ENCODE measurements around the gene ACTR3.

The ACTR3 gene

DNA sequence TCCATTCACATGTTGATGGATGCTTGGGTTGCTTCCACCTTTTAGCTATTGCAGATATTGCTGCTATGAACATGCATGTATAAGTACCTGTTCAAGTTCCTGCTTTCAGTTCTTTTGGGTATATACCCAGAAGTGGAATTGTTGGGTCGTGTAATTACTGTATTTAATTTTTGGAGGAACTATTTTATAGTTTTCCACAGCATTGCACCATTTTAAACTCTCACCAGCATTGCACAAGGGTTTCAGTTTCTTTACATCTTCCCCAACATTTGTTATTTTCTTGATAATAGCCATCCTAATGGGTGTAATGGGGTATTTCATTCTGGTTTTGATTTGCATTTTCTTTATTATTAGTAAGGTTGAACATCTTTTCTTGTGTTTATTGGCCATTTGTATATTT lies 16.0 kb downstream of the ACTR3 start:
- CTCF ChIA-PET = no interaction called here
- H3K4me1 ChIP-seq (ENCODE audit: control extremely low read depth in 1 of 4, control insufficient read depth in 4 of 4, insufficient read depth in 4 of 4, low read length in 3 of 4) = peaks cover 12 to 30% (median 15%) of the 10 kb centered on the region in 4 experiments

DNA sequence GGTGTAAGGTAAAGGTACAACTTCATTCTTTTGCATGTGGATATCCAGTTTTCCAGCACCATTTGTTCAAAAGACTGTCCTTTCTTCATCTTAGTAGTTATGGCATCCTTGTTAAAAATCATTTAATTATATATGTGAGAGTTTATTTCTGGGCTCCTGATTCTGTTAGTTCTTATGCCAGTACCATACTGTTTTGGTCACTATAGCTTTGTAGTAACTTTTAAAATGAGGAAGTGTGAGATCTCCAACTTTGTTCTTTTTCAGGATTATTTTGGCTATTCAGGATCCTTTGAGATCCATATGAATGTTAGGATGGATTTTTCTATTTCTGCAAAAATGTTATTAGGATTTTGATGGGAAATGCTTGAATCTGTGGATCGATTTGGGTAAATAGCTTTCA lies 16.8 kb downstream of the ACTR3 start:
- no peak overlapping the region for H3K4me3 ChIP-seq (ENCODE audit: control insufficient read depth in 1 of 7, extremely low read depth in 1 of 7, insufficient read depth in 4 of 7, low read depth in 2 of 7, low read length in 6 of 7)
- H3K36me3 ChIP-seq (ENCODE audit: control insufficient read depth in 4 of 4, insufficient read depth in 4 of 4, low read length in 3 of 4) = peaks cover 0 to 11% (median 3%) of the 10 kb centered on the region in 4 experiments
- H3K27me3 ChIP-seq (replicated peaks in 2 of 5; ENCODE audit: control insufficient read depth in 4 of 5, insufficient read depth in 5 of 5, low read length in 4 of 5) = no peaks in the 10 kb centered on the region
- ChIA-PET POLR2A (no interaction called here), CTCF (no interaction called here)
- no peak overlapping the region for H3K27ac ChIP-seq (ENCODE audit: insufficient read depth in 1 of 2, low read depth in 1 of 2, low read length in 2 of 2, poor library complexity in 1 of 2, severe bottlenecking in 2 of 2)
- H3K9me3 ChIP-seq (ENCODE audit: control extremely low read depth in 1 of 5, control insufficient read depth in 4 of 5, insufficient read depth in 2 of 5, low read depth in 1 of 5, low read length in 4 of 5) = peaks cover 0 to 7% (median 0%) of the 10 kb centered on the region in 5 experiments
- WGBS (ENCODE audit: insufficient coverage) = no CpG with 5 or more reads among the region's 1 CpG
- H3K4me1 ChIP-seq (ENCODE audit: control extremely low read depth in 1 of 4, control insufficient read depth in 4 of 4, insufficient read depth in 4 of 4, low read length in 3 of 4) = peaks cover 10 to 25% (median 15%) of the 10 kb centered on the region in 4 experiments
- no peak for DNase-seq

More for the DNA sequence above, 16.0 kb downstream of the ACTR3 start:
- POLR2A ChIA-PET = no interaction called here
- H3K4me3 ChIP-seq (ENCODE audit: control insufficient read depth in 1 of 7, extremely low read depth in 1 of 7, insufficient read depth in 4 of 7, low read depth in 2 of 7, low read length in 6 of 7) = no peak overlapping the region
- no peak overlapping the region for H3K27ac ChIP-seq (ENCODE audit: insufficient read depth in 1 of 2, low read depth in 1 of 2, low read length in 2 of 2, poor library complexity in 1 of 2, severe bottlenecking in 2 of 2)
- WGBS (ENCODE audit: insufficient coverage) = no CpG with 5 or more reads among the region's 1 CpG
- peaks cover 0 to 11% (median 3%) of the 10 kb centered on the region in 4 experiments for H3K36me3 ChIP-seq (ENCODE audit: control insufficient read depth in 4 of 4, insufficient read depth in 4 of 4, low read length in 3 of 4)
- H3K27me3 ChIP-seq (replicated peaks in 2 of 5; ENCODE audit: control insufficient read depth in 4 of 5, insufficient read depth in 5 of 5, low read length in 4 of 5) = no peaks in the 10 kb centered on the region
- H3K9me3 ChIP-seq (ENCODE audit: control extremely low read depth in 1 of 5, control insufficient read depth in 4 of 5, insufficient read depth in 2 of 5, low read depth in 1 of 5, low read length in 4 of 5) = peaks cover 0 to 7% (median 0%) of the 10 kb centered on the region in 5 experiments
- no peak for DNase-seq

DNA sequence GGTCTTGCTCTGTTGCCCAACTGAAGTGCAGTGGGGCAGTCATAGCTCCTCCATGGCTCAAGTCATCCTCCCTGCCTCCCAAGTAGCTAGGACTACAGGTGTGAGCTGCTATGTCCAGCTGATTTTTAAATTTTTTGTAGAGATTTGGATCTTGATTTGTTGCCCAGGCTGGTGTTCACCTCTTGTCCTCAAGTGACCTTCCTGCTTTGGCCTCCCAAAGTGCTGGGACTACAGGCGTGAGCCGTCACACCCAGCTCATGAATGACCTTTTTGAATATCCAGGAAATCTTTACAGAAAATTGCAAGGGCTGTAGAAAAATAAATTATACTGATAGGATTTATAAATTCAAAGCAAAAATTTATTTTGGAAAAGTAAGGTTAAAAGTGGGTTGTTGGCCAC lies 17.4 kb downstream of the ACTR3 start:
- Histone ChIP-seq H3K4me3 (ENCODE audit: control insufficient read depth in 1 of 7, extremely low read depth in 1 of 7, insufficient read depth in 4 of 7, low read depth in 2 of 7, low read length in 6 of 7) (no peak overlapping the region), H3K27ac (ENCODE audit: insufficient read depth in 1 of 2, low read depth in 1 of 2, low read length in 2 of 2, poor library complexity in 1 of 2, severe bottlenecking in 2 of 2) (no peak overlapping the region), H3K9me3 (ENCODE audit: control extremely low read depth in 1 of 5, control insufficient read depth in 4 of 5, insufficient read depth in 2 of 5, low read depth in 1 of 5, low read length in 4 of 5) (peaks cover 0 to 7% (median 0%) of the 10 kb centered on the region in 5 experiments), H3K36me3 (ENCODE audit: control insufficient read depth in 4 of 4, insufficient read depth in 4 of 4, low read length in 3 of 4) (peaks cover 0 to 11% (median 3%) of the 10 kb centered on the region in 4 experiments), H3K27me3 (replicated peaks in 2 of 5; ENCODE audit: control insufficient read depth in 4 of 5, insufficient read depth in 5 of 5, low read length in 4 of 5) (no peaks in the 10 kb centered on the region), H3K4me1 (ENCODE audit: control extremely low read depth in 1 of 4, control insufficient read depth in 4 of 4, insufficient read depth in 4 of 4, low read length in 3 of 4) (peaks cover 7 to 19% (median 11%) of the 10 kb centered on the region in 4 experiments)
- ChIA-PET CTCF (no interaction called here), POLR2A (no interaction called here)
- no peak for DNase-seq
- no CpG with 5 or more reads among the region's 2 CpGs for WGBS (ENCODE audit: insufficient coverage)

DNA sequence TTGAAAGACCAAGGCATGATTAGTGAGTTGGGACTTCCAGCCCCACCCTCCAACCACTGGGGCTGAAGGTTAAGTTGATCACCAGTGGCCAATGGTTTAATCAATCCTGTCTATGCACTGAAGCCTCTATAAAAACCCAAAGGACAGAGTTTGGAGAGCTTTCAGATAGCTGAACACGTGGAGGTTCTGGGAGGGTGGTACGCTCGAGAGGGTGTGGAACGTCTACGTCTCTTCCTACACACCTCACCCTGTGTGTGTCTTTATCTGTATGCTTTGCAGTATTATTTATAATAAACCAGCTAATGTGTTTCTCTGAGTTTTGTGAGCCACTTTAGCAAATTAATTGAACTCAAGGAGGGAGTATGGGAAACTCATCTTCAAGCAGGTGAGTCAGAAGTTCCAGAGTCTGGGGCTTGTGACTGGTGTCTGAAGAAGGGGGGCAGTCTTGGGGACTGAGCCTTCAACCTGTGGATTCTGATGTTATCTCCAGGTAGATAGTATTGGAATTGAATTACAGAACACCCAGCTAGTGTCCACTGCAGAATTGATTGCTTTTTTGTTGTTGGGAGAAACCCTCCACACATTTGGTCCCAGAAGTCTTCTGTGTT lies 20.3 kb downstream of the ACTR3 start:
- Histone ChIP-seq H3K27ac (ENCODE audit: insufficient read depth in 1 of 2, low read depth in 1 of 2, low read length in 2 of 2, poor library complexity in 1 of 2, severe bottlenecking in 2 of 2) (no peak overlapping the region), H3K36me3 (ENCODE audit: control insufficient read depth in 4 of 4, insufficient read depth in 4 of 4, low read length in 3 of 4) (peaks cover 2 to 18% (median 11%) of the 10 kb centered on the region in 4 experiments), H3K9me3 (ENCODE audit: control extremely low read depth in 1 of 5, control insufficient read depth in 4 of 5, insufficient read depth in 2 of 5, low read depth in 1 of 5, low read length in 4 of 5) (peaks cover 0 to 7% (median 0%) of the 10 kb centered on the region in 5 experiments), H3K4me3 (ENCODE audit: control insufficient read depth in 1 of 7, extremely low read depth in 1 of 7, insufficient read depth in 4 of 7, low read depth in 2 of 7, low read length in 6 of 7) (no peak overlapping the region), H3K4me1 (ENCODE audit: control extremely low read depth in 1 of 4, control insufficient read depth in 4 of 4, insufficient read depth in 4 of 4, low read length in 3 of 4) (peaks cover 0 to 7% (median 2%) of the 10 kb centered on the region in 4 experiments), H3K27me3 (replicated peaks in 2 of 5; ENCODE audit: control insufficient read depth in 4 of 5, insufficient read depth in 5 of 5, low read length in 4 of 5) (no peaks in the 10 kb centered on the region)
- ChIA-PET POLR2A (no interaction called here), CTCF (interaction anchor here (0.8 kb wide), 1 partner anchor 21 kb away, joined by 3 read pairs; no protein-coding TSS in a partner anchor)
- WGBS (ENCODE audit: insufficient coverage) = no CpG with 5 or more reads among the region's 5 CpGs
- peak in 1 of 3 donors; percentile 12 for DNase-seq

DNA sequence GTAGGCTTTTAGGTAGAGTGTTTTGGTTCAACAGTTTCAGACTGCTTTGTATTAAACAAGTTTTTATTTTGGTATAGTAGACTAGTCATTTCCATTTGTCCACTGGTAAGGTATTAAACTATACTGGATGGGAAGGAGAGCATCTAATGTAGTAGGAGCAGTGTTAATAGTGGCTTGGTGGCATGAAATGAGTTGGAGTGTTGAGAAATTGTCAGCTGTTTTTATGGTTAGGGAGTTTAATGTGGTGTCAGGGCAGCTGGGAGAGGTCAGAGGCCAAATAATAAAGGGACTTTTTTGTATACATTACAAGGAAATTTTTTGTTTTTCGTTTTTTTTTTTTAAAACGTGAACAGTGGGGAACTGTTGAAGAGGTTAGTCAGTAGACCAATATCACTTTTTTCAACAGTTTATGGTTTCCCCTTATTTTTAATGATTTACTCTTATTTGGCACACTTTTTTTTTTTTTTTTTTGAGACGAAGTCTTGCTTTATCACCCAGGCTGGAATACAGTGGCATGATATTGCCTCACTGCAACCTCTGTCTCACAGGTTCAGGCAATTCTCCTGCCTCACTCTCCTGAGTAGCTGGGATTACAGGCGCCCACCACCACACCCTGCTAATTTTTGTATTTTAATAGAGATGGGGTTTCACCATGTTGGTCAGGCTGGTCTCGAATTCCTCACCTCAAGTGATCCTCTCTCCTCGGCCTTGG lies 21.2 kb downstream of the ACTR3 start:
- peaks cover 5 to 27% (median 13%) of the 10 kb centered on the region in 4 experiments for H3K36me3 ChIP-seq (ENCODE audit: control insufficient read depth in 4 of 4, insufficient read depth in 4 of 4, low read length in 3 of 4)
- H3K4me3 ChIP-seq (ENCODE audit: control insufficient read depth in 1 of 7, extremely low read depth in 1 of 7, insufficient read depth in 4 of 7, low read depth in 2 of 7, low read length in 6 of 7) = no peak overlapping the region
- peaks cover 0 to 7% (median 2%) of the 10 kb centered on the region in 4 experiments for H3K4me1 ChIP-seq (ENCODE audit: control extremely low read depth in 1 of 4, control insufficient read depth in 4 of 4, insufficient read depth in 4 of 4, low read length in 3 of 4)
- WGBS (ENCODE audit: insufficient coverage) = no CpG with 5 or more reads among the region's 6 CpGs
- no peaks in the 10 kb centered on the region for H3K27me3 ChIP-seq (replicated peaks in 2 of 5; ENCODE audit: control insufficient read depth in 4 of 5, insufficient read depth in 5 of 5, low read length in 4 of 5)
- DNase-seq = no peak
- ChIA-PET CTCF (no interaction called here), POLR2A (no interaction called here)
- H3K9me3 ChIP-seq (ENCODE audit: control extremely low read depth in 1 of 5, control insufficient read depth in 4 of 5, insufficient read depth in 2 of 5, low read depth in 1 of 5, low read length in 4 of 5) = peaks cover 0 to 3% (median 0%) of the 10 kb centered on the region in 5 experiments
- H3K27ac ChIP-seq (ENCODE audit: insufficient read depth in 1 of 2, low read depth in 1 of 2, low read length in 2 of 2, poor library complexity in 1 of 2, severe bottlenecking in 2 of 2) = no peak overlapping the region

DNA sequence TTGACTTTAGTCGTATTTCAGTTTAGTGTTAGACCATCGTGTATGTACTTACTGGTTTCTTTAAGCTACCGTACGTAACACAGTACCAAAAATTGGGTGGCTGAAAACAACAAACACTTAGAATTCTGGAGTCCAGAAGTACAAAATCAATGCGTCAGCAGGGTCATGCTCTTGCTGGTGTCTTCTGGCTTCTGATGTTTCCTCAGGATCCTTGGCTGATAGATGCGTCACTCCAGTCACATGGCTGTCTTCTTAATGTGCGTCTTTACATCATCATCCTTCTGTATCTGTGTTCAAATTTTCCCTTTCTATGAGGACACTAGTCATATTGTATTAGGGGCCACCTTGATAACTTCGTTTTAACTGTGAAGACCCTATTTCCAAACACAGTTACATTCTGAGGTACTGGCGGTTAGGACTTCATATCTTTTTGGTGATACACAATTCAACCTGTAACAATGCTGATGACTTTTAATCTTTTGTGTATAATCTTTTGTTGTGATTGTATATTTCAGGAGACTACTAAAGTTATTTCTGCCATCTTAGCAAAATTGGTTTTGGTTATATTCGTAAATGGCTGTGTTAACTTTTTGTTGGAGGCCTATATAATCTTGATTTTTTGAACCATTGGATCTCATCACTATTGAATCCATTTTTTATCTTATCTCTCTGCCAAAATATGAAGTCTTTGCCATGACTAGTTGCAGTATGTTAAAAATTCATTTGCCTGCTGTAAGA lies 25.4 kb downstream of the ACTR3 start:
- POLR2A ChIA-PET = no interaction called here
- Histone ChIP-seq H3K4me3 (ENCODE audit: control insufficient read depth in 1 of 7, extremely low read depth in 1 of 7, insufficient read depth in 4 of 7, low read depth in 2 of 7, low read length in 6 of 7) (no peak overlapping the region), H3K4me1 (ENCODE audit: control extremely low read depth in 1 of 4, control insufficient read depth in 4 of 4, insufficient read depth in 4 of 4, low read length in 3 of 4) (peaks cover 0 to 2% (median under 1%) of the 10 kb centered on the region in 4 experiments), H3K27me3 (replicated peaks in 2 of 5; ENCODE audit: control insufficient read depth in 4 of 5, insufficient read depth in 5 of 5, low read length in 4 of 5) (no peaks in the 10 kb centered on the region), H3K9me3 (ENCODE audit: control extremely low read depth in 1 of 5, control insufficient read depth in 4 of 5, insufficient read depth in 2 of 5, low read depth in 1 of 5, low read length in 4 of 5) (no peaks in the 10 kb centered on the region), H3K27ac (ENCODE audit: insufficient read depth in 1 of 2, low read depth in 1 of 2, low read length in 2 of 2, poor library complexity in 1 of 2, severe bottlenecking in 2 of 2) (no peak overlapping the region), H3K36me3 (ENCODE audit: control insufficient read depth in 4 of 4, insufficient read depth in 4 of 4, low read length in 3 of 4) (peaks cover 10 to 51% (median 32%) of the 10 kb centered on the region in 4 experiments)
- CTCF ChIA-PET = no interaction called here
- 84% methylated on average over 7 of the region's 10 CpGs for WGBS (ENCODE audit: insufficient coverage)
- no peak for DNase-seq

Data from common myeloid progenitor, CD34-positive (primary cell).